GM12891 (cell line): ENCODE results near the gene MATN1.

Experiments used
- DNase-seq: peaks from one replicate; pipeline ENCODE4 v3.0.0; 2011; ENCODE audit warnings: low spot score; ENCODE audit not compliant: insufficient read length
- FAIRE-seq: peaks from 2 replicates; lab custom pipeline; 2011; peaks lifted over from hg19 to GRCh38; lab: Jason Lieb, UNC
- PAX5 ChIP-seq: IDR thresholded peaks from 2 replicates; pipeline ENCODE4 v1.6.1; 2011; ENCODE audit warnings: low read length, moderate library complexity, mild to moderate bottlenecking; ENCODE audit not compliant: insufficient read depth, severe bottlenecking
- POLR2A ChIP-seq: IDR thresholded peaks from 2 replicates; pipeline ENCODE4 v1.6.1; 2011; ENCODE audit warnings: low read depth, low read length, control low read depth
- POLR2AphosphoS5 ChIP-seq: IDR thresholded peaks from 2 replicates; pipeline ENCODE4 v1.6.1; 2011; ENCODE audit warnings: low read depth, low read length, control low read depth
- POU2F2 ChIP-seq: IDR thresholded peaks from 2 replicates; pipeline ENCODE4 v1.6.1; 2011; ENCODE audit warnings: low read depth, mild to moderate bottlenecking, control low read depth, low read length, moderate library complexity
- SPI1 ChIP-seq: IDR thresholded peaks from 2 replicates; pipeline ENCODE4 v1.6.1; 2011; ENCODE audit warnings: low read depth, low read length, control low read depth
- TAF1 ChIP-seq: IDR thresholded peaks from 2 replicates; pipeline ENCODE4 v1.6.1; 2011; ENCODE audit warnings: low read depth, low read length, control low read depth

The MATN1 gene

GRCh38 chr1:30726773-30727684 lies 3.6 kb upstream of the MATN1 start:
- DNase-seq (no peak), FAIRE-seq (no peak)
- no peak for TF ChIP-seq PAX5
- TF ChIP-seq TAF1 = no peak
- no peak for TF ChIP-seq POU2F2
- TF ChIP-seq SPI1 = no peak
- no peak for TF ChIP-seq POLR2A
- TF ChIP-seq POLR2AphosphoS5 = no peak

- TF ChIP-seq POLR2A (no peak), TAF1 (no peak), SPI1 (no peak), POU2F2 (no peak), POLR2AphosphoS5 (no peak)
- no peak for DNase-seq
- FAIRE-seq = no peak
Observed at GRCh38 chr1:30726236-30726635, 2.9 kb upstream of the MATN1 start.

- FAIRE-seq = no peak
- DNase-seq = no peak
- TF ChIP-seq PAX5 = no peak
- no peak for TF ChIP-seq POLR2AphosphoS5
- TF ChIP-seq POU2F2 = no peak
- TF ChIP-seq SPI1 = no peak
- no peak for TF ChIP-seq TAF1
- no peak for TF ChIP-seq POLR2A
Observed at GRCh38 chr1:30725450-30726095, 2.2 kb upstream of the MATN1 start.

- FAIRE-seq (no peak), DNase-seq (no peak)
- TF ChIP-seq TAF1 = no peak
- no peak for TF ChIP-seq POLR2AphosphoS5
- TF ChIP-seq SPI1 = no peak
- no peak for TF ChIP-seq PAX5
- no peak for TF ChIP-seq POLR2A
Observed at GRCh38 chr1:30724655-30725421, 1.5 kb upstream of the MATN1 start.

GRCh38 chr1:30724175-30724574 lies 790 bp upstream of the MATN1 start:
- peak; percentile 69 for FAIRE-seq

GRCh38 chr1:30721812-30722537 lies 1.4 kb downstream of the MATN1 start:
- TF ChIP-seq POLR2A = no peak
- TF ChIP-seq TAF1 = no peak
- TF ChIP-seq POU2F2 = no peak
- TF ChIP-seq PAX5 = no peak
- TF ChIP-seq SPI1 = no peak
- TF ChIP-seq POLR2AphosphoS5 = no peak
- no peak for DNase-seq
- FAIRE-seq = no peak

More at GRCh38 chr1:30724175-30724574, 790 bp upstream of the MATN1 start:
- no peak for DNase-seq
- no peak for TF ChIP-seq SPI1
- no peak for TF ChIP-seq POLR2A
- no peak for TF ChIP-seq POLR2AphosphoS5
- TF ChIP-seq POU2F2 = no peak
- no peak for TF ChIP-seq TAF1

GRCh38 chr1:30721341-30721793 lies 2.0 kb downstream of the MATN1 start:
- no peak for FAIRE-seq
- DNase-seq = no peak
- no peak for TF ChIP-seq POLR2A
- no peak for TF ChIP-seq POLR2AphosphoS5
- no peak for TF ChIP-seq SPI1
- TF ChIP-seq PAX5 = no peak
- no peak for TF ChIP-seq POU2F2
- TF ChIP-seq TAF1 = no peak

- FAIRE-seq = no peak
- no peak for DNase-seq
- TF ChIP-seq POU2F2 = no peak
- no peak for TF ChIP-seq TAF1
- no peak for TF ChIP-seq POLR2AphosphoS5
- TF ChIP-seq SPI1 = no peak
- TF ChIP-seq PAX5 = no peak
- no peak for TF ChIP-seq POLR2A
Observed at GRCh38 chr1:30720271-30721223, 2.8 kb downstream of the MATN1 start.
